HG03439 (cell line): ENCODE data around the gene KNSTRN.
A peak's percentile ranks its signal among the peaks of the same experiment; 100 is the strongest.

Experiments
- ATAC-seq: cut with Tn5 transposase; IDR thresholded peaks from one replicate; pipeline ENCODE4 v1.9.1; 2021; ENCODE audit warnings: mild to moderate bottlenecking, moderate library complexity; ENCODE audit not compliant: unreplicated experiment

The KNSTRN gene

GRCh38 chr15:40365624-40366456 is 16.7 kb upstream of the KNSTRN start:
- ATAC-seq: no peak

DNA sequence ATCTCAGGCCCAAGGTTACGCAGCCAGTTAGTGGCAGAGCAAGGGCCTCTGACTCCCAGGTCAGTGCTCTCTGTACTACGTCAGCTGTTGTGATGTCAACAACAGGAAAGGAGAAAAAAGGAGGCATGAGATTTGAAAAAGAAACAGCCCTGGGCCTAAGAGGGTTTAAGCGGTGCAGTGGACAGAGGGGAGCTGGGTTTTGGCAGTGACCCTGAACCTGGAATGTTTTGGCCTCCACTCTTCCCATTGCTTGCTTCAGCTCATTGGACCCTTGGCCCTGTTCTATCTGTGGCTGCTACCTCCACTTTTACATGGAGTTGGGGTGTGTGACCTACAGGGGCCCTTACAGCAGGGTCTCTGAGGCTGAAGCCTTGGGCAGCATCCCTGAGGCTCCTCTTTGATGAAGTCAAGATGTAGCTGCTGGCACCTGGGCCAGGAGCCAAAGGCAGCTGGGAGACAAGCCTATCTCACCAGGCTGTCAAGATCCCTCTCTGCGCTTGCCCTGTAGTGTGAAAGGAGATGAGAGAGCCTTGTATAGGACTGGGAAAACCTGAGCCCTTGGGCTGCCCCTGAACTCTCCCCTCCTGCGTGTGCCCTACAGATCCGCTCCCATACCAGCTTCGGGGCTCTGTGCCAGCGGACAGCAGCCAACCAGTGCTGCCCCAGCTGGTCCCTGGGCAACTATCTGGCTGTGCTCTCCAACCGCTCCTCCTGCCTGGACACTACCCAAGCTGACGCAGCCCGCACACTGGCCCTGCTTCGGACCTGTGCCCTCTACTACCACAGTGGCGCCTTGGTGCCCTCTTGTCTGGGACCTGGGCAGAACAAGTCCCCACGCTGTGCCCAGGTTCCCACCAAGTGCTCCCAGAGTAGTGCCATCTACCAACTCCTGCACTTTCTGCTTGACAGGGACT is 15.8 kb upstream of the KNSTRN start:
- no peak for ATAC-seq

DNA sequence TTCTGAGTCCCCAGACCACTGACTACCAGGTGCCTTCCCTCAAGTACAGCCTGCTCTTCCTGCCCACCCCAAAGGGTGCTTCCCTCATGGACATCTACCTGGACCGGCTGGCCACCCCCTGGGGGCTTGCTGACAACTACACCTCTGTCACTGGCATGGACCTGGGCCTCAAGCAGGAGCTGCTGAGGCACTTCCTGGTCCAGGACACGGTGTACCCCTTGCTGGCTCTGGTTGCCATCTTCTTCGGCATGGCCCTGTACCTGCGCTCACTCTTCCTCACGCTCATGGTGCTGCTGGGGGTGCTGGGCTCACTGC is 15.2 kb upstream of the KNSTRN start:
- ATAC-seq: no peak

DNA sequence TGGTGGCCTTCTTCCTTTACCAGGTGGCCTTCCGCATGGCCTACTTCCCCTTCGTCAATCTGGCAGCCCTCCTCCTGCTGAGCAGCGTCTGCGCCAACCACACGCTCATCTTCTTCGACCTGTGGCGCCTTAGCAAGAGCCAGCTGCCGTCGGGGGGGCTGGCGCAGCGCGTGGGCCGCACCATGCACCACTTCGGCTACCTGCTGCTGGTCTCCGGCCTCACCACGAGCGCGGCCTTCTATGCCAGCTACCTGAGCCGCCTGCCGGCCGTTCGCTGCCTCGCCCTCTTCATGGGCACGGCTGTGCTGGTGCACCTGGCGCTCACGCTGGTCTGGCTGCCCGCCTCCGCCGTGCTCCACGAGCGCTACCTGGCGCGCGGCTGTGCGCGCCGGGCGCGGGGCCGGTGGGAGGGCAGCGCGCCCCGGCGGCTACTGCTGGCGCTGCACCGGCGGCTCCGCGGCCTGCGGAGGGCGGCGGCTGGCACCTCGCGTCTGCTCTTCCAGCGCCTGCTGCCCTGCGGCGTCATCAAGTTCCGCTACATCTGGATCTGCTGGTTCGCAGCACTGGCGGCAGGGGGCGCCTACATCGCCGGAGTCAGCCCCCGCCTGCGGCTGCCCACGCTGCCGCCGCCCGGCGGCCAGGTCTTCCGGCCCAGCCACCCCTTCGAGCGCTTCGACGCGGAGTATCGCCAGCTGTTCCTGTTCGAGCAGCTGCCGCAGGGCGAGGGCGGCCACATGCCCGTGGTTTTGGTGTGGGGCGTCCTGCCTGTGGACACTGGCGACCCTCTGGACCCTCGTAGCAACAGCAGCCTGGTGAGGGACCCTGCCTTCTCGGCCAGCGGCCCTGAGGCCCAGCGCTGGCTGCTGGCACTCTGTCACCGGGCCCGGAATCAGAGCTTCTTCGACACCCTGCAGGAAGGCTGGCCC is 14.6 kb upstream of the KNSTRN start:
- ATAC-seq: peak; percentile 88

- no peak for ATAC-seq
Observed at GRCh38 chr15:40368719-40369473, 13.6 kb upstream of the KNSTRN start.

DNA sequence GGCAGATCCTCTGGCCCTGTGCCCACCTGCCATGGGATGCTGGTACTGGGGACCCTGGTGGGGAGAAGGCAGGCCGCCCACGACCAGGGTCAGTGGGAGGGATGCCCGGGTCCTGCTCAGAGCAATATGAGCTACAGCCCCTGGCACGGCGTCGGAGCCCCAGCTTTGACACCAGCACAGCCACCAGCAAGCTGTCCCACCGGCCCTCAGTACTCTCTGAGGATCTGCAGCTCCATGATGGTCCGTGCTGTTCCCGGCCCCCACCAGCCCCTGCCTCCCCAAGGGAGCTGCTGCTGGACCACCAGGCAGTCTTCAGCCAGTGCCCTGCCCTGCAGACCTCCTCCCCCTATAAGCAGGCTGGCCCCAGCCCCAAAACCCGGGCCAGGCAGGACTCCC is 13.0 kb upstream of the KNSTRN start:
- no peak for ATAC-seq

- ATAC-seq: no peak
Observed at GRCh38 chr15:40369971-40370370, 12.6 kb upstream of the KNSTRN start.

DNA sequence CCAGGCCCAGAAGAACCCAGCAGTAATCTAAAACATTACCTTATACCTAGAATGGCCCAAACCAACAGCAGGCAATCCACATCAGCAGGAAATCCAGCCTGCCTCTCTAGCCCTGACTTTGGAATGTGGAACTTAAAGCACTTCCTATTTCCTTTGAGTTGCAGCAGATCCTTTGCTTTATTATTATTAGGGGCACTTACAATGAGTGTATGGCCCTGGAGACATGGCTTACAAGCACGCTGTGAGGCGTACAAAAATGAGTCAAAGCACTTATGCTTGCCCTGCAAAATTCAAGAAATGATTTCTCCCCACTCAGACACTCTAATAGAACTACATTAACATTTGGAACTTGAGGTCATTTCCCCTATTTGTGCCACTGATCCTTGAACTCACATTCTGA is 9.5 kb upstream of the KNSTRN start:
- no peak for ATAC-seq

DNA sequence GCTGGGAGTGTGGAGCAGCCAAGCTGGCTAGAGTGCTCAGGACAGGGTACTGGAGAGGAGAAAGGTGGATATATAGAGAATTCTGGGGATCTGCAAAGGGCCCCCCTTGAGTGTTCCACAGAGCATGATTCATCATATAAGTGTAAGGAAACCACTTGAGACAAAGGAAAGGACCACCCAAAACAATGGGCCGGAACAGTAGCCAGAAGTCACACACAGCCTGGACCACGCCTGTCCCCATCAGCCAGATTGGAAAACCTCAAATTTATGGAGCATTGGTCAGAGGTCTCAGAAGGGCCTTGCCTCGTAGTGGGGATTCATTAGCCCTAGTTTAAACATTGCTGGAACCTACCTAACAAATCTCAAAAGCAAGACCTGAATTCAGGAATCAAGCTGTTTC is 4.9 kb upstream of the KNSTRN start:
- ATAC-seq: no peak

DNA sequence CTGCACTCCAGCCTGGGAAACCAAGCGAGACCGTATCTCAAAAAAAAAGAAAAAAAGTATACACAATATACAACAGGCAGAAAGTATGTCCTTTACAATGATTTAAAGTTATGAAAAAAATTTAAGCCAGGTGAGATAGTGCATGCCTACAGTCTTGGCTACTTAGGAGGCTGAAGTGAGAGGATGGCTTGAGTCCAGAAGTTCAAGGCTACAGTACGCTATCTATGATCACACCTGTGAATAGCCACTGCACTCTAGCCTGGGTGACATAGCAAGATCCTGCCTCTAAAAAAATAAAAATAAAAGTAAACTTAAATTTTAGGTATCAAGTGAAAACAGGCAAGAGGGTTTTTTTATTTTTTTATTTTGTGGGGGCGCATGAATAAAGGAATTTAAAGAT is 3.1 kb upstream of the KNSTRN start:
- ATAC-seq: no peak

DNA sequence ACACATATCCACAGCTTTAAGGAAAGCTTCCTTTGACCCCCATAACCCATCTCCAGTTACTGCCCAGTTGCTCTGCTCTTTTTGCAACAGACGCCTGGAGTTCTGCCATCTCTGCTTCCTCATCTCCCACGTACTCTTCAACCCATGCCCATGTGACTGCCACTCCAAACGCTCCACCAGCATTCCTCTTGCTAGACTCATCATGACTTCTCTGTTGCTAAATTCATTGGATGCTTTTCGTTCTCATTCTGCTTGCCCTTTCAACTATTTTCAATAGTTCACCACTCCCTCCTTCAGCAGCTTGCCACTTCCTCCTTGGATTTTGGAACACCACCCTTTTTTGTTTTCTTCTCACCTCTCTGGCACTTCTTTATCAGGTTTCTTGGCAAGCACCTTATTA is 2.7 kb upstream of the KNSTRN start:
- no peak for ATAC-seq

- no peak for ATAC-seq
Observed at GRCh38 chr15:40380636-40381035, 1.9 kb upstream of the KNSTRN start.

GRCh38 chr15:40381818-40382529 is 547 bp upstream of the KNSTRN start:
- no peak for ATAC-seq

- no peak for ATAC-seq
Observed at GRCh38 chr15:40386480-40386879, 4.0 kb downstream of the KNSTRN start.

- no peak for ATAC-seq
Observed at GRCh38 chr15:40388941-40389823, 6.7 kb downstream of the KNSTRN start.

DNA sequence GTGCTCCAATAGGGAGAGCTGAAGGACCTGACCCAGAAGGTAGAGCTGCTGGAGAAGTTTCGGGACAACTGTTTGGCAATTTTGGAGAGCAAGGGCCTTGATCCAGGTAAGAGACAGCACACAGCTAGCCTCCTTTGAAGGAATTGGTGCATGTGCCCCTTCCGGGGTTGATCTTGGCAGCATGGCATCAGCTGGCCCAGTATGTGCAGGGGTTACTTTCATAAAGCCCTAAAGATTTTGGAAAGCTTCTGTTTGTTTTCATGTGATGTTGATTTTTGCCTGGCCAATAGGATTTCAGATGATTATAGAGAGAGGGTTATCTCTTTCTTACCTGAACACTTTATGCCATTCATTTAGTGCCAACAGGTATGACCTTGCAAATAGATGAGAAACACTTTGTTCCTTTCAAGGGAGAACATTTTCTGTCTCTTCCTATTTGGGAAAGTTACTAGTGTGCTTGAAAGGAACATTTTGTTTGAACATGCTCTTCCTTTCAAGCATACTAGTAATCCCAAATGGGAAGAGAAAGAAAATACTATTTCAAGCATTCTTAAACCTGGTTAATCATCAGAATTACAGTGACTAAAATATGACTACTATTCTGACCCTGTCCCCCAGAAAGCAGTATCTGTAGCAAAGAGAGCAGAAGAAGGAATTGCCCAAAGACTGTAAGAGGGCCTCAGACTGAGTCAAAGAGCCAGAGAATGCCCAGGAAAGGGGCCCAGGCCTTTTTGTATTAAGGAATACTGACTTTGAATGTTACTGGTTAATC is 7.5 kb downstream of the KNSTRN start:
- ATAC-seq: no peak

- ATAC-seq: no peak
Observed at GRCh38 chr15:40392986-40393948, 10.7 kb downstream of the KNSTRN start.
